ENCODE measurements around the gene SLCO1A2.
"Not testable (repeated sequence)": the region's sequence is repeated elsewhere in the genome, so short reads cannot be mapped to it uniquely, and the experiment has no call there.

Gene SLCO1A2

GRCh38 chr12:21334771-21335325, at the start of gene SLCO1A2:
TSS of gene SLCO1A2 (minus strand) at chr12:21334917. CDS start at chr12:21334647, 270 bp downstream.
- DNase-seq (ENCODE audit: low read depth in 2 of 3, low spot score in 2 of 3) = no peak

- DNase-seq (ENCODE audit: low read depth in 2 of 3, low spot score in 2 of 3) = no peak
Measured at GRCh38 chr12:21384261-21384660, 49.5 kb upstream of the SLCO1A2 start.

GRCh38 chr12:21381320-21381719, 46.6 kb upstream of the SLCO1A2 start:
- not testable (repeated sequence) for DNase-seq (ENCODE audit: low read depth in 2 of 3, low spot score in 2 of 3)

GRCh38 chr12:21379218-21379617, 44.5 kb upstream of the SLCO1A2 start:
- DNase-seq (ENCODE audit: low read depth in 2 of 3, low spot score in 2 of 3) = no peak

- no peak for DNase-seq (ENCODE audit: low read depth in 2 of 3, low spot score in 2 of 3)
Measured at GRCh38 chr12:21372602-21373001, 37.9 kb upstream of the SLCO1A2 start, which contains the start of gene IAPP. TSS of gene IAPP (plus strand) at chr12:21372902. CDS start at chr12:21373352, 450 bp downstream.

GRCh38 chr12:21370845-21371449, 36.2 kb upstream of the SLCO1A2 start:
- no peak for DNase-seq (ENCODE audit: low read depth in 2 of 3, low spot score in 2 of 3)

GRCh38 chr12:21369141-21369980, 34.6 kb upstream of the SLCO1A2 start:
- DNase-seq (ENCODE audit: low read depth in 2 of 3, low spot score in 2 of 3) = no peak

GRCh38 chr12:21360632-21361031, 25.9 kb upstream of the SLCO1A2 start:
- not testable (repeated sequence) for DNase-seq (ENCODE audit: low read depth in 2 of 3, low spot score in 2 of 3)

- no peak for DNase-seq (ENCODE audit: low read depth in 2 of 3, low spot score in 2 of 3)
Measured at GRCh38 chr12:21354641-21355040, 19.9 kb upstream of the SLCO1A2 start.

GRCh38 chr12:21353948-21354347, 19.2 kb upstream of the SLCO1A2 start:
- no peak for DNase-seq (ENCODE audit: low read depth in 2 of 3, low spot score in 2 of 3)

GRCh38 chr12:21353487-21353886, 18.8 kb upstream of the SLCO1A2 start:
- DNase-seq (ENCODE audit: low read depth in 2 of 3, low spot score in 2 of 3) = no peak

GRCh38 chr12:21350975-21351374, 16.3 kb upstream of the SLCO1A2 start:
- DNase-seq (ENCODE audit: low read depth in 2 of 3, low spot score in 2 of 3) = no peak

GRCh38 chr12:21346542-21347205, 12.0 kb upstream of the SLCO1A2 start:
- no peak for DNase-seq (ENCODE audit: low read depth in 2 of 3, low spot score in 2 of 3)

- DNase-seq (ENCODE audit: low read depth in 2 of 3, low spot score in 2 of 3) = no peak
Measured at GRCh38 chr12:21343636-21344035, 8.9 kb upstream of the SLCO1A2 start.

GRCh38 chr12:21341769-21342168, 7.1 kb upstream of the SLCO1A2 start:
- no peak for DNase-seq (ENCODE audit: low read depth in 2 of 3, low spot score in 2 of 3)

- DNase-seq (ENCODE audit: low read depth in 2 of 3, low spot score in 2 of 3) = no peak
Measured at GRCh38 chr12:21340403-21340802, 5.7 kb upstream of the SLCO1A2 start.

GRCh38 chr12:21339921-21340320, 5.2 kb upstream of the SLCO1A2 start:
- DNase-seq (ENCODE audit: low read depth in 2 of 3, low spot score in 2 of 3) = no peak

- DNase-seq (ENCODE audit: low read depth in 2 of 3, low spot score in 2 of 3) = no peak
Measured at GRCh38 chr12:21337959-21338744, 3.4 kb upstream of the SLCO1A2 start.

GRCh38 chr12:21337453-21337852, 2.7 kb upstream of the SLCO1A2 start:
- DNase-seq (ENCODE audit: low read depth in 2 of 3, low spot score in 2 of 3) = no peak

- DNase-seq (ENCODE audit: low read depth in 2 of 3, low spot score in 2 of 3) = no peak
Measured at GRCh38 chr12:21336656-21337055, 1.9 kb upstream of the SLCO1A2 start.

Data from activated CD8-positive, alpha-beta memory T cell treated with anti-CD3 and anti-CD28 coated beads for 48 hours (primary cell).